SK-N-SH (cell line): ENCODE data around the gene SF3B4.

ENCODE experiments used
- CHD2 ChIP-seq: fragments of 150-350 bp; IDR thresholded peaks from 2 replicates; pipeline ENCODE4 v1.6.1; 2018; ENCODE audit warnings: low read length; ENCODE audit not compliant: partially characterized antibody
- CTCF ChIP-seq: fragments of 200-600 bp; sonication (generic); IDR thresholded peaks from 2 replicates; pipeline ENCODE4 v1.6.1; 2017; ENCODE audit warnings: antibody characterized with exemption, mild to moderate bottlenecking, moderate library complexity
- FOXJ3 ChIP-seq: sonication (generic); formaldehyde crosslinking; IDR thresholded peaks from 2 replicates; pipeline ENCODE4 v1.5.1; 2020; ENCODE audit warnings: mild to moderate bottlenecking, missing genetic modification reagents
- GABPA ChIP-seq: IDR thresholded peaks from 2 replicates; pipeline ENCODE4 v1.4.0; 2012; ENCODE audit warnings: low read depth, mild to moderate bottlenecking
- NRF1 ChIP-seq: IDR thresholded peaks from 2 replicates; pipeline ENCODE4 v1.6.1; 2012; ENCODE audit warnings: low read depth, mild to moderate bottlenecking, low read length
- POLR2AphosphoS5 ChIP-seq: IDR thresholded peaks from 2 replicates; pipeline ENCODE4 v1.6.1; 2012; ENCODE audit warnings: low read depth, low read length
- RAD21 ChIP-seq: IDR thresholded peaks from 2 replicates; pipeline ENCODE4 v1.6.1; 2012; ENCODE audit warnings: mild to moderate bottlenecking, low read length
- RCOR1 ChIP-seq: fragments of 150-350 bp; IDR thresholded peaks from 2 replicates; pipeline ENCODE4 v1.6.1; 2017; ENCODE audit warnings: antibody characterized with exemption, low read length
- TAF1 ChIP-seq: IDR thresholded peaks from 2 replicates; pipeline ENCODE4 v1.6.1; 2012; ENCODE audit warnings: low read depth, mild to moderate bottlenecking, low read length, moderate library complexity, borderline replicate concordance
- TCF12 ChIP-seq: IDR thresholded peaks from 2 replicates; pipeline ENCODE4 v1.4.0; 2012
- TEAD4 ChIP-seq: IDR thresholded peaks from 2 replicates; pipeline ENCODE4 v1.4.0; 2012; ENCODE audit warnings: mild to moderate bottlenecking, borderline replicate concordance; ENCODE audit not compliant: insufficient read depth

GRCh38 chr1:149933208-149933607, 5.6 kb upstream of the SF3B4 start:
- TF ChIP-seq GABPA = no peak
- TF ChIP-seq CTCF = no peak
- no peak for TF ChIP-seq POLR2AphosphoS5
- TF ChIP-seq TCF12 = no peak
- no peak for TF ChIP-seq RAD21
- TF ChIP-seq CHD2 = no peak
- TF ChIP-seq TAF1 = no peak
- no peak for TF ChIP-seq TEAD4
- no peak for TF ChIP-seq NRF1
- no peak for TF ChIP-seq FOXJ3
- TF ChIP-seq RCOR1 = no peak
